ENCODE data around the gene MACROD1.

Gene MACROD1

DNA sequence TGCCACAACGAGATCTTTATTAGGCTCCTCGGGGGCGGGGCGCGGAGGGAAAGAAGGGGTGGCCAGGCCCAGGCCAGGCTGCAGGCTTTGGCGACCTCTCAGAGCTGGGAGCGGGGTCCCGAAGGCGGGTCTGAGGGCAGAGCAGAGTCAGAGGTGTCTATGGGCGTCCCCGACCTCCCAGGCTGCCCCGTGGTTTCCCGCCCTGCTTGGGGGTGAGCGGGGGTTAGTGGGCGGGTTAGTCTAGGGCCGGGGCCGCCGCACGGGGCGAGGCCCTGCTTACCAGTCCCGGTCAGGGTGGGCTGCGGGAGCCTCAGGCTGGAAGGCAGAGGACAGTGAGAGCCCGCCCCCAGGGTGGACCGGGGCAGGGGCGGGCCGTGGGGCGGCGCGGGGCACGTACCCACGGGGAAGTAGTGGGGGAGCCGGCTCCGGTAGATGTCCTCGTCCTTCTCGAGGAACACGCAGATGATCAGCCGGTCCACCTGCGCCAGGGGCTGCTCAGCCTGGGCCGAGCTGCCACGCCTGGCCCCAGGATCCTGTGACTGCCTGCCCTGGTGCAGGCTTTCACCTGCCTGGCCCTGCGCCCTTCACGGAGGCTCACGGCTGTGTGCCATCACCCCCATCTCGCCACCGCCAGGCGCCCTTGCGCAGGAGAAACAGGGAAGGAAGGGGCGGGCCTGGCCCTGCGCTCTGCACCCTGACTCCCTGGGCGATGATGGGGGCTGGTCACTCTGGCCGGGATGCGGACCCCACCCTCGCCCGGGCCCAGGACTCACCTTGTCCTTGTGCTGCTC, 167.2 kb downstream of the MACROD1 start:
- DNase-seq (ENCODE audit: low read depth): no peak
- no peak overlapping the region for H3K4me3 ChIP-seq (ENCODE audit: low read length)
- TF ChIP-seq, protein P1, sequence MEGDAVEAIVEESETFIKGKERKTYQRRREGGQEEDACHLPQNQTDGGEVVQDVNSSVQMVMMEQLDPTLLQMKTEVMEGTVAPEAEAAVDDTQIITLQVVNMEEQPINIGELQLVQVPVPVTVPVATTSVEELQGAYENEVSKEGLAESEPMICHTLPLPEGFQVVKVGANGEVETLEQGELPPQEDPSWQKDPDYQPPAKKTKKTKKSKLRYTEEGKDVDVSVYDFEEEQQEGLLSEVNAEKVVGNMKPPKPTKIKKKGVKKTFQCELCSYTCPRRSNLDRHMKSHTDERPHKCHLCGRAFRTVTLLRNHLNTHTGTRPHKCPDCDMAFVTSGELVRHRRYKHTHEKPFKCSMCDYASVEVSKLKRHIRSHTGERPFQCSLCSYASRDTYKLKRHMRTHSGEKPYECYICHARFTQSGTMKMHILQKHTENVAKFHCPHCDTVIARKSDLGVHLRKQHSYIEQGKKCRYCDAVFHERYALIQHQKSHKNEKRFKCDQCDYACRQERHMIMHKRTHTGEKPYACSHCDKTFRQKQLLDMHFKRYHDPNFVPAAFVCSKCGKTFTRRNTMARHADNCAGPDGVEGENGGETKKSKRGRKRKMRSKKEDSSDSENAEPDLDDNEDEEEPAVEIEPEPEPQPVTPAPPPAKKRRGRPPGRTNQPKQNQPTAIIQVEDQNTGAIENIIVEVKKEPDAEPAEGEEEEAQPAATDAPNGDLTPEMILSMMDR (conservative IDR thresholded peaks at IDR 0.05; ENCODE audit: low read length): no peak

DNA sequence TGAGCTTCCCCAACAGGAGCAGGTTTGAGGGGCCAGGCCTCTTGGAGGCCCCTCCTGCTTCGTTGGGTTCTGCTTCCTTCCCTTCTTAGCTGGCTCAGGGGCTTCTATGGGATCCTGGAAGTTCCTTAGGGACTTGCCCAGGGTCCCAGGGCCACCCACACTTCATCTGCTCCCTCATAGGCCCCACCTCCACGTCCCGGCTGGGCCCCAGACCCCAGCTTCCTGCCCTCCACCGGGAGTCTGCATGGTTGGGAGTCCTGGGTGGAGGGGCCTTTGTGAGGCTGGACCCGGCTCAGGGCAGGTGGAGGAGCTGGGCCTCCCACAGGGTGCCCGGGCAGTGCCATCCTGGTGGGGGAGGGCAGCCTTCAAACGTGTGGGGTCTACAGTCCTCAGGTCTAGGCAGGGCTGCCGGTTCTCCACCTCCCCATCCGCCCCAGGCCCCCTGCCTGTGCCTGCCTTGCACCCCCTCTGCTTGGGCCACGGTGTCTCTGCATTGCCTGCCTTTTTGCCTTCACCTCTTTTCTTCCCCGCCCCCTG, 168.0 kb downstream of the MACROD1 start:
- H3K4me3 ChIP-seq (ENCODE audit: low read length): no peak overlapping the region
- TF ChIP-seq, protein P1 (conservative IDR thresholded peaks at IDR 0.05; ENCODE audit: low read length): no peak
- no peak for DNase-seq (ENCODE audit: low read depth)

DNA sequence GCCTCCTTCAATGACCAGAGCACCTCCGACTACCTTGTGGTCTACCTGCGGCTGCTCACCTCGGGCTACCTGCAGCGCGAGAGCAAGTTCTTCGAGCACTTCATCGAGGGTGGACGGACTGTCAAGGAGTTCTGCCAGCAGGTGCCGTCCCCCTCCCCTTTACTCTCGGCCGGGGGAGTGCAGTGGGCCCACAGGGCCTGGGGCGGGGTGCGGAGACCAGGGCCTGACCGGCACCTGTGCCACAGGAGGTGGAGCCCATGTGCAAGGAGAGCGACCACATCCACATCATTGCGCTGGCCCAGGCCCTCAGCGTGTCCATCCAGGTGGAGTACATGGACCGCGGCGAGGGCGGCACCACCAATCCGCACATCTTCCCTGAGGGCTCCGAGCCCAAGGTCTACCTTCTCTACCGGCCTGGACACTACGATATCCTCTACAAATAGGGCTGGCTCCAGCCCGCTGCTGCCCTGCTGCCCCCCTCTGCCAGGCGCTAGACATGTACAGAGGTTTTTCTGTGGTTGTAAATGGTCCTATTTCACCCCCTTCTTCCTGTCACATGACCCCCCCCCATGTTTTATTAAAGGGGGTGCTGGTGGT, 168.7 kb downstream of the MACROD1 start:
- TF ChIP-seq, protein P1 (conservative IDR thresholded peaks at IDR 0.05; ENCODE audit: low read length): no peak
- no peak for DNase-seq (ENCODE audit: low read depth)
- H3K4me3 ChIP-seq (ENCODE audit: low read length): no peak overlapping the region

DNA sequence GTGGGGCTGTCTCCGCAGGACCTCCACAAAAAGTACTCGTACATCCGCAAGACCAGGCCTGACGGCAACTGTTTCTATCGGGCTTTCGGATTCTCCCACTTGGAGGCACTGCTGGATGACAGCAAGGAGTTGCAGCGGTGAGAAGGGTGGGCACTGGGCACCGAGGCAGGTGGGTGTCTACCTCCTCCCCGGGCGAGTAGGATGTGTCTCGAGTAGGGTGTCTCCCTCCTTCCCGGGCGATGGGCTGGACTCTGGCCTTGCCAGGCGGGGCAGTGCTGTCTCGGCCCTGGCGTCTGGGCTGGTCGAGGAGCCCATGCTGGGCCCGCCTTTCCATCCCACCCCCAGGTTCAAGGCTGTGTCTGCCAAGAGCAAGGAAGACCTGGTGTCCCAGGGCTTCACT, 169.4 kb downstream of the MACROD1 start:
- TF ChIP-seq, protein P1 (conservative IDR thresholded peaks at IDR 0.05; ENCODE audit: low read length): no peak
- H3K4me3 ChIP-seq (ENCODE audit: low read length): no peak overlapping the region
- no peak for DNase-seq (ENCODE audit: low read depth)

DNA sequence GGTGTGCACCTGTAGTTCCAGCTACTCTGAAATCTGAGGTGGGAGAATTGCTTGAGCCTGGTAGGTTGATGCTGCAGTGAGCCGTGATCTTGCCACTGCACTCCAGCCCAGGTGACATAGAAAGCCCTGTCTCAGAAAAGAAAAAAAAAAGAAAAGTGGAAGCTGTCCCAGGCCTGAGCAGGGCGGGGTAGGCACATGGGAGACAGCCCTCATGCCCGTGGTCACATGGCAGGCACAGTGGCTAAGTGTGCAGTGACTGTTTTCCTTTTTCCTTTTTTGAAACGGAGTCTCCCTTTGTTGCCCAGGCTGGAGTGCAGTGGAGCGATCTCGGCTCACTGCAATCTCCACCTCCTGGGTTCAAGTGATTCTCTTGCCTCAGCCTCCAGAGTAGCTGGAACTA, 171.9 kb downstream of the MACROD1 start:
- DNase-seq (ENCODE audit: low read depth): no peak
- TF ChIP-seq, protein P1 (conservative IDR thresholded peaks at IDR 0.05; ENCODE audit: low read length): no peak
- no peak overlapping the region for H3K4me3 ChIP-seq (ENCODE audit: low read length)

DNA sequence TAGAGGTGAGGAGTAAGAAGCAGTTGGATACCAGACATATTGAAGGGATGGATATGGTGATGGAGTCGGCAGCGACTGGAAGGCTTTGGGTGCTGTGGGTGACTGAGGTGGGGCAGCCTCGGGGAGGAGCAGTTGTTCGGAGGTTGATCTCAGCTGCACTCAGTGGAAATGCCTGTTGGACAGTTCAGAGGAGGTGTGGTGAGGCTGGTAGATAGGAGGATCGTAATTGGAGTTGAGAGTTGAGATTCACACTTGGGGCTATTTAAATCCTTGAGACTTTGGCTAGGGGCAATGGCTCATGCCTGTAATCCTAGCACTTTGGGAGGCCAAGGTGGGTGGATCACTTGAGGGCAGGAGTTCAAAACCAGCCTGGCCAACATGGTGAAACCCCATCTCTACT, 172.8 kb downstream of the MACROD1 start:
- H3K4me3 ChIP-seq (ENCODE audit: low read length): no peak overlapping the region
- DNase-seq (ENCODE audit: low read depth): no peak
- TF ChIP-seq, protein P1 (conservative IDR thresholded peaks at IDR 0.05; ENCODE audit: low read length): no peak

DNA sequence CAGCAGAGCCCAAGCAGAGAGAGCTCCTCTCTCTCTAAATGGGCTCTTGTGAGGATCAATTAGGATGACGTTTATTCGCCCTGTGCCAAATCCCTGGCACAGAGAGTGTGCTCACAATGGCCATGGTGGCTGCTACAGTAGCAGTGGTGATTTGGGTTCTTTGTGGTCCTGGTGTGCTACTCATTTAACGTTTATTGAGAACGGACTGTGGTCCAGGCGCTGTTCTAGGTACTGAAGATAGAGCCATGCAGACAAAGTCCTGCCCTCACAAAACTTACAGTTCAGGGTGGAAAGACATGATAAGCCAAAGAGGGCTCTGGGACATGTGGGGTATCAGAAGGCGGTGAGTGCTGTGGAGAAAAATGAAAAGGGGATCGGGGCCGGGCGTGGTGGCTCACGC, 174.4 kb downstream of the MACROD1 start:
- DNase-seq (ENCODE audit: low read depth): no peak
- H3K4me3 ChIP-seq (ENCODE audit: low read length): no peak overlapping the region
- TF ChIP-seq, protein P1 (conservative IDR thresholded peaks at IDR 0.05; ENCODE audit: low read length): no peak
